Trophoblast cell (in vitro differentiated cells and primary cell): ENCODE measurements around the gene TREH.

Experiments used
- DNase-seq, 2 donors: peaks; one replicate each; pipeline ENCODE4 v3.0.0-alpha.2; 2016
- H2AFZ ChIP-seq: 2 replicates; pipeline ENCODE4 v1.6.1; 2013; ENCODE audit warnings: low read length, moderate library complexity, mild to moderate bottlenecking; ENCODE audit not compliant: insufficient read depth, poor library complexity
- H2AK5ac ChIP-seq: 2 replicates; pipeline ENCODE4 v1.6.1; 2013; ENCODE audit warnings: mild to moderate bottlenecking, low read length
- H2BK120ac ChIP-seq: 2 replicates; pipeline ENCODE4 v1.6.1; 2013; ENCODE audit warnings: low read length, mild to moderate bottlenecking, moderate library complexity; ENCODE audit not compliant: insufficient read depth, poor library complexity
- H2BK12ac ChIP-seq: 2 replicates; pipeline ENCODE4 v1.6.1; 2013; ENCODE audit warnings: mild to moderate bottlenecking, low read length, moderate library complexity
- H2BK5ac ChIP-seq: 2 replicates; pipeline ENCODE4 v1.6.1; 2013; ENCODE audit warnings: low read length, low read depth, moderate library complexity, mild to moderate bottlenecking; ENCODE audit not compliant: poor library complexity
- H3K14ac ChIP-seq: 2 replicates; pipeline ENCODE4 v1.6.1; 2013; ENCODE audit warnings: mild to moderate bottlenecking, low read length
- H3K18ac ChIP-seq: 2 replicates; pipeline ENCODE4 v1.6.1; 2013; ENCODE audit warnings: mild to moderate bottlenecking, low read length
- H3K23ac ChIP-seq: 2 replicates; pipeline ENCODE4 v1.6.1; 2013; ENCODE audit warnings: low read length
- H3K27ac ChIP-seq: 2 replicates; pipeline ENCODE4 v1.5.1; 2013; ENCODE audit warnings: low read depth, mild to moderate bottlenecking, inconsistent platforms, low read length, moderate library complexity
- H3K27me3 ChIP-seq: 2 replicates; pipeline ENCODE4 v1.6.1; 2013; ENCODE audit warnings: inconsistent platforms, mild to moderate bottlenecking, low read length, moderate library complexity; ENCODE audit not compliant: insufficient read depth
- H3K36me3 ChIP-seq, 2 experiments: 1 replicate in 1 of 2; 2 replicates in 1 of 2; pipeline ENCODE4 v1.6.1; 2013; ENCODE audit warnings: low read length in 2 of 2, mild to moderate bottlenecking in 2 of 2, moderate library complexity in 1 of 2; ENCODE audit not compliant: insufficient read depth in 2 of 2, control insufficient read depth in 1 of 2
- H3K4ac ChIP-seq: 2 replicates; pipeline ENCODE4 v1.6.1; 2013; ENCODE audit warnings: low read depth, mild to moderate bottlenecking, low read length, moderate library complexity
- H3K4me1 ChIP-seq, 2 experiments: 1 replicate in 1 of 2; 2 replicates in 1 of 2; pipeline ENCODE4 v1.6.1; 2013; ENCODE audit warnings: low read length in 2 of 2, mild to moderate bottlenecking in 2 of 2, moderate library complexity in 1 of 2; ENCODE audit not compliant: insufficient read depth in 2 of 2, control insufficient read depth in 1 of 2
- H3K4me2 ChIP-seq: 2 replicates; pipeline ENCODE4 v1.6.1; 2013; ENCODE audit warnings: inconsistent platforms, mild to moderate bottlenecking, low read length, moderate library complexity
- H3K4me3 ChIP-seq: 2 replicates; pipeline ENCODE4 v1.5.1; 2013; ENCODE audit warnings: mild to moderate bottlenecking, low read depth, low read length, inconsistent platforms
- H3K79me1 ChIP-seq: one replicate; pipeline ENCODE4 v1.6.1; 2013; ENCODE audit warnings: low read length
- H3K79me2 ChIP-seq: 2 replicates; pipeline ENCODE4 v1.6.1; 2013; ENCODE audit warnings: low read length, mild to moderate bottlenecking; ENCODE audit not compliant: control insufficient read depth, insufficient read depth, poor library complexity
- H3K9ac ChIP-seq: 2 replicates; pipeline ENCODE4 v1.6.1; 2013; ENCODE audit warnings: mild to moderate bottlenecking, low read length
- H3K9me3 ChIP-seq: 2 replicates; pipeline ENCODE4 v1.6.1; 2013; ENCODE audit warnings: low read depth, mild to moderate bottlenecking, control low read depth, inconsistent platforms, low read length; ENCODE audit not compliant: insufficient read depth
- H4K12ac ChIP-seq: 2 replicates; pipeline ENCODE4 v1.6.1; 2013; ENCODE audit warnings: low read depth, mild to moderate bottlenecking, low read length, moderate library complexity
- H4K8ac ChIP-seq: 2 replicates; pipeline ENCODE4 v1.6.1; 2013; ENCODE audit warnings: low read depth, mild to moderate bottlenecking, low read length, moderate library complexity
- H4K91ac ChIP-seq: one replicate; pipeline ENCODE4 v1.6.1; 2013; ENCODE audit warnings: low read depth, mild to moderate bottlenecking, low read length, moderate library complexity
- WGBS: extraction: QIAGEN DNeasy Blood & Tissue Kit; methylation state at CpG from one replicate; pipeline ENCODE4 v1.1.7; 2013; ENCODE audit warnings: missing lambda C conversion rate; ENCODE audit not compliant: insufficient read length, insufficient coverage; ENCODE audit errors: extremely low coverage; 5-methylcytosine and 5-hydroxymethylcytosine counted together

Gene TREH

GRCh38 chr11:118641397-118642019 is 37.9 kb downstream of the TREH start:
- H3K79me1 ChIP-seq, result no peaks in the 10 kb centered on the region
- H3K79me2 ChIP-seq, result no peaks in the 10 kb centered on the region
- WGBS, result no CpG with 5 or more reads among the region's 11 CpGs
- peaks cover 66 to 68% of the 10 kb centered on the region in 2 experiments for H3K36me3 ChIP-seq
- DNase-seq, result no peak
- no peak overlapping the region for H3K4ac ChIP-seq
- no peak overlapping the region for H3K4me3 ChIP-seq
- no peak overlapping the region for H3K9ac ChIP-seq
- H3K27ac ChIP-seq, result no peak overlapping the region
- H2BK5ac ChIP-seq, result no peak overlapping the region
- no peak overlapping the region for H3K23ac ChIP-seq
- H2AK5ac ChIP-seq, result no peak overlapping the region
- no peak overlapping the region for H3K14ac ChIP-seq
- H3K18ac ChIP-seq, result no peak overlapping the region
- H3K4me2 ChIP-seq, result no peak overlapping the region
- H2BK12ac ChIP-seq, result no peak overlapping the region
- H4K8ac ChIP-seq, result no peak overlapping the region
- H3K27me3 ChIP-seq, result no peaks in the 10 kb centered on the region
- no peak overlapping the region for H4K12ac ChIP-seq
- H3K9me3 ChIP-seq, result no peaks in the 10 kb centered on the region
- no peak overlapping the region for H2AFZ ChIP-seq
- H3K4me1 ChIP-seq, result no peaks in the 10 kb centered on the region
- H2BK120ac ChIP-seq, result no peak overlapping the region
- no peak overlapping the region for H4K91ac ChIP-seq

GRCh38 chr11:118640332-118641154 is 38.9 kb downstream of the TREH start:
- Histone ChIP-seq H3K4me1 (no peaks in the 10 kb centered on the region), H3K14ac (no peak overlapping the region), H4K8ac (no peak overlapping the region), H3K9me3 (no peaks in the 10 kb centered on the region), H3K9ac (no peak overlapping the region), H2BK120ac (no peak overlapping the region), H3K23ac (no peak overlapping the region), H3K79me1 (no peaks in the 10 kb centered on the region), H3K4me3 (no peak overlapping the region), H2BK5ac (no peak overlapping the region), H4K91ac (no peak overlapping the region), H2AFZ (no peak overlapping the region), H2BK12ac (no peak overlapping the region), H3K36me3 (peaks cover 69 to 71% of the 10 kb centered on the region in 2 experiments), H3K4ac (no peak overlapping the region), H3K27ac (no peak overlapping the region), H3K18ac (no peak overlapping the region), H3K27me3 (no peaks in the 10 kb centered on the region), H4K12ac (no peak overlapping the region), H3K4me2 (no peak overlapping the region), H2AK5ac (no peak overlapping the region), H3K79me2 (no peaks in the 10 kb centered on the region)
- DNase-seq, result no peak
- no CpG with 5 or more reads among the region's 5 CpGs for WGBS

- Histone ChIP-seq H2BK5ac (no peak overlapping the region), H2BK120ac (no peak overlapping the region), H3K4me1 (peaks cover 4% of the 10 kb centered on the region in 2 experiments), H3K27ac (no peak overlapping the region), H3K4me3 (no peak overlapping the region), H3K18ac (no peak overlapping the region), H4K8ac (no peak overlapping the region), H3K9ac (no peak overlapping the region), H2BK12ac (no peak overlapping the region), H3K36me3 (peaks cover 62 to 64% of the 10 kb centered on the region in 2 experiments), H3K79me1 (no peaks in the 10 kb centered on the region), H3K4me2 (no peak overlapping the region), H3K9me3 (no peaks in the 10 kb centered on the region), H3K4ac (no peak overlapping the region), H4K12ac (no peak overlapping the region), H3K79me2 (no peaks in the 10 kb centered on the region), H3K27me3 (no peaks in the 10 kb centered on the region), H3K23ac (no peak overlapping the region), H3K14ac (no peak overlapping the region), H2AFZ (no peak overlapping the region), H2AK5ac (no peak overlapping the region), H4K91ac (no peak overlapping the region)
- no CpG with 5 or more reads among the region's 4 CpGs for WGBS
- no peak for DNase-seq
Measured at GRCh38 chr11:118639899-118640298, 39.6 kb downstream of the TREH start.

GRCh38 chr11:118638726-118639125 is 40.7 kb downstream of the TREH start:
- peaks cover 12 to 14% of the 10 kb centered on the region in 2 experiments for H3K4me1 ChIP-seq
- no peaks in the 10 kb centered on the region for H3K9me3 ChIP-seq
- no peak overlapping the region for H3K27ac ChIP-seq
- no peaks in the 10 kb centered on the region for H3K79me2 ChIP-seq
- no peak overlapping the region for H2BK12ac ChIP-seq
- DNase-seq, result no peak
- H2BK120ac ChIP-seq, result no peak overlapping the region
- H4K12ac ChIP-seq, result no peak overlapping the region
- no peak overlapping the region for H4K8ac ChIP-seq
- H3K4me3 ChIP-seq, result no peak overlapping the region
- H3K27me3 ChIP-seq, result no peaks in the 10 kb centered on the region
- no peak overlapping the region for H3K18ac ChIP-seq
- H4K91ac ChIP-seq, result no peak overlapping the region
- H3K23ac ChIP-seq, result no peak overlapping the region
- H3K9ac ChIP-seq, result no peak overlapping the region
- H3K14ac ChIP-seq, result no peak overlapping the region
- no peak overlapping the region for H2AK5ac ChIP-seq
- no CpG with 5 or more reads among the region's 6 CpGs for WGBS
- H3K36me3 ChIP-seq, result peaks cover 52 to 55% of the 10 kb centered on the region in 2 experiments
- no peaks in the 10 kb centered on the region for H3K79me1 ChIP-seq
- H2AFZ ChIP-seq, result no peak overlapping the region
- H2BK5ac ChIP-seq, result no peak overlapping the region
- H3K4ac ChIP-seq, result no peak overlapping the region
- no peak overlapping the region for H3K4me2 ChIP-seq
